DMS79 treated with DMSO at 0.1 percent for 48 hours (cell line): Measurements from ENCODE around the gene GTSE1.

ENCODE experiments used
- DNase-seq: peaks from one replicate; lab custom pipeline; 2025; lab: John Stamatoyannopoulos, UW

Gene GTSE1

GRCh38 chr22:46352691-46353386, 56.2 kb downstream of the GTSE1 start:
- DNase-seq: peak; percentile 26

GRCh38 chr22:46353483-46354105, 56.9 kb downstream of the GTSE1 start:
- no peak for DNase-seq

DNA sequence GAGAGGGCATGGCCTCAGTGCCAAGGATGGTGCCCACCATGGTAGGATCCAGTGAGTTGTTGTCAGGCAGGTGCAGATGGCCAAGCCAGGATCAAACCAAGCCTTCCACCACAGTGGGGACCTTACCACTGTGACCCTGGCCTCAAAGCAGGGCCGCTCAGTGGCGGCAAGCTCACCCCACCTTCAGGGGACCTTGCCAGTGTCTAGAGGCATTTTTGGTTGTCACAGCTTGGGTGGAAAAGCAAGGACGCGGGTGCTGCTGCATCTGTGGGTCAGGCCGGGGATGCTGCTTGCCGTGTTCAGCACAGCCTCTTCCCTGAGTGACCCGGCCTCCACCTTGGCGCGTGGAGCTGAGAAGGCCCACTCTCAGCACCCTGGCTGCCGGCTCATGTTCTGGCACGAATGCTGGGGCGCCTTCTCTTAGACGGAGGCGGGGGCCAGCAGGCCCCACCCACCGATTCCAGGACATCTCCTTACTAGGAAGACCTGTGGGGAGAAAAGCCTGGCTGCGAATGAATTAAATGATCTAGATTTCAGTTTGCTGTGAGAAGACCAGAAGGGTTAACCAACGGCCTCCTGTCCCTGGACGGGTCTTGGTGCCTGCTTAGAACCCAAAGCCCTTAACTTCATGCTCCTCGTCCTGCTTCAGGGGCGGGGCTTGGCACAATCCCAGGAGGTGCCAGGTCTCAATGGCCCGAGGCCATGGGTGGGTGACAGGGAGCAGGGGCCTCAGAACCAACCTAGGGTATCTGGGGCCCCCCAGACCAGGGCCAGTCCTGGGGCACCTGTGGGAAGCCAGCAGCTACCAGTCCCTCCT, 57.7 kb downstream of the GTSE1 start:
- no peak for DNase-seq

DNA sequence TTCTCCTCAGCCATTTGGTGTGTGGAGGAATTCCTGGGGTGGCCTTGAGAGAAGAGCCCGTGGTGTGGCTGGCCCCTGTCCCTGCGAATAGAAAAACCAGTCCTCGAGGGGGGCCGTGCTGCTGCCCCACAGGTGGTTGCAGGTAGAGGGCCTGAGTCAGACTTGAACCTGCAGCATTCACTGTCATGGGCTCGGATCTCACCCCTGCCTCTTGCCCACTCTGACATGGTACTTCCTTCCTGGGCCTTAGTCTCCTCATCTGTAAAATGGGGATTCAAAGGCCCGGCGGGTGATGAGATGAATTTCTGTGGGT, 58.3 kb downstream of the GTSE1 start:
- no peak for DNase-seq

GRCh38 chr22:46355369-46355995, 58.8 kb downstream of the GTSE1 start:
- peak; percentile 20 for DNase-seq

DNA sequence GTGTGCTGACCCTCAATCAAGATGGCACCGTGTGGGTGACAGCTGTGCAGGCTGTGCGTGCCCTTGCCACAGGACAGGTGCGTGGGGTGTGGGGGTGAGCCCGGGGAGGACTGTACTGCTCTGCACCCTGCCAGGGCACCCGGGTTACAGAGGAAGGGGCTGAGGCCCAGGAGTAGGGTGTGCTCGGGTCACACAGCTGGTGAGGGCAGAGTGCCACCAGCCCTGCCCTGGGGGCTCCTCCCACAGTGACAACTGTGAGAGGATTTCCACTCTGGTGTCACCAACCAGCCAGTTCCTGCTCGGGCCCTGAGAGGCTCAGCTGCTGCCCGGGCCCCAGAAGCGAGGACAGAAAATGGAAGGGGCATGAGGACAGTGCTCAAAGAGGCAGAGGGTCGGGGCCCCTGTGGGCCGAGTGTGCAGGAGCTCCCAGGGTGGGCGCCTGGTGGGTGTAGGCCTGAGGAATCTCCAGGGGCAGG, 59.4 kb downstream of the GTSE1 start:
- DNase-seq: no peak

DNA sequence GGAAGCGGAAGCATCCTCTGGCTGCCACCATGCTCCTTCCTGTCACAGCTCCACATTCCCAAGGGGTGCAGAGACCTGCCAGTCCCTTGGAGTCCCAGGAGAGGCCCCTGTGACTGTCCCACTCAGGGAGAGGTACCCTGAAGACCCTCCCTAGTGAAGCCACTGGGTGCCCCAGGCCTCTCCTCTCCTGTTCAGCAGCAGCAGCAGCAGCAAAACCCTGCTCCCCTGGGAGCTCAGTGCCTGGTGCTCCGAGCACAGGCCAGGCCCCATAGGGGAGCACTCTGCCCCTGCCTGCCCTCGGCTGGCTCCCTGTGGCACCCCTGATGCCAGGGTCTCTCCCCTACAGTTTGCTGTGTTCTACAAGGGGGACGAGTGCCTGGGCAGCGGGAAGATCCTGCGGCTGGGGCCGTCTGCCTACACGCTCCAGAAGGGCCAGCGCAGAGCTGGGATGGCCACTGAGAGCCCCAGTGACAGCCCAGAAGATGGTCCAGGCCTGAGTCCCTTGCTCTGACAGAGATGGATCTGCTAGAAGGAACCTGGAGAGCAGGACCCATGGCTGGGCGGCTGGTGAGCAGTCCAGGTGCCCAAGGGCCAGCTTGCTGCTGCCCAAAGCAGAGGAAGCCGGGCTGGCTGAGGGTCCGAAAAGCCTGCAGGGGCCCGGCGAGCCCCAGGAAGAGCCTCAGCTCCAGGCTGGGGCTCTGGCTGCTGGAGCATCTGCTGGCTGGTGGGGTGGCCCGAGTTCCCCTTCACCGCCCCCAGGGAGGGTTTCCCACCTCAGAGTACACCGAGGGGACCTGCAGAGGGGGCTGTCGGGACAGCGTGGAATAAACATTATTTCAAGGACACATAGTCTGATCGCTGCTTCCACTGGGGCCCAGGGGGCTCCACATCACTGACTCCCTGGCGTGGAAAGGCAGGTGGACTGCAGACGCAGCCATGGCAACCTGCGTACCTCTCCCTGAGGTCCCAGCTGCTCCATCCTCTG, 60.1 kb downstream of the GTSE1 start:
- no peak for DNase-seq

- DNase-seq: no peak
Observed at GRCh38 chr22:46357711-46358520, 61.2 kb downstream of the GTSE1 start.

DNA sequence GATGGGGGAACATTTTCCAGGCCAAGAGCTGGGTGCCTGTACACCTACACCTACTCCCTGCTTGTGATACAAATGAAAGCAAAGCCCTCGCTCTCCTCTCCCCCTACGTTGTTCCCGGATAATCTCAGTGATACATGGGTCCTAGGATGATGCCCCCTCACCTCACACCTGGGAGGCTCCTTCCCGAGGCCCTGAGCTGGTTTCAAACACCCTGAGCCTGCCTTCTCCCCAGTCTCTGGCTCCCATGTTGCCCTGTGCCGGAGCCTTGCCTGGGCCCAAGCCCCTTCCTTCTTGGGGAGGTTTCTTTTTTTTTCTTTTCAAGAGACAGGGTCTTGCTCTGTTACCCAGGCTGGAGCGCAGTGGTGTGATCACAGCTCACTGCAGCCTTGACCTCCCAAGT, 62.1 kb downstream of the GTSE1 start:
- DNase-seq: no peak

GRCh38 chr22:46359362-46359761, 62.7 kb downstream of the GTSE1 start:
- no peak for DNase-seq

GRCh38 chr22:46360097-46360496, 63.4 kb downstream of the GTSE1 start:
- no peak for DNase-seq

DNA sequence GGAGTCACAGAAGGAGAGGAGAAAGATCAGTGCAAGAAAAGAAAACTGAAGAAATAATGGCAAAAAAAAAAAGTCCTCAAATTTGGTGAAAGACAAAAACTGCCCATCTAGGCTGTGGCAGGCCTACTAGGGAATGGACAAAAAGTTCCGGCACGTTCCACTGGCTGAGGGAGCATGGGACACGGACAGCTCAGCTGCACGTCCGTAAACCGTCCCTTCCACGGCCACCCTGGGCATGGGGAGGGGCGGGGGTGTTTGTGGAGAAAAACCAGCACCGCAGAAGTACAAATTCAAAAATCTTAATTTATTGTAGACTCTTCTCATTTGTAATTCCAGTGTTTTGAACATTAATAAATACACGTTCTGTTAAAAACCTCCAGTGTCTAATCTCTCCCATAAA, 64.2 kb downstream of the GTSE1 start:
- no peak for DNase-seq

GRCh38 chr22:46361826-46362202, 65.1 kb downstream of the GTSE1 start:
- DNase-seq: no peak

DNA sequence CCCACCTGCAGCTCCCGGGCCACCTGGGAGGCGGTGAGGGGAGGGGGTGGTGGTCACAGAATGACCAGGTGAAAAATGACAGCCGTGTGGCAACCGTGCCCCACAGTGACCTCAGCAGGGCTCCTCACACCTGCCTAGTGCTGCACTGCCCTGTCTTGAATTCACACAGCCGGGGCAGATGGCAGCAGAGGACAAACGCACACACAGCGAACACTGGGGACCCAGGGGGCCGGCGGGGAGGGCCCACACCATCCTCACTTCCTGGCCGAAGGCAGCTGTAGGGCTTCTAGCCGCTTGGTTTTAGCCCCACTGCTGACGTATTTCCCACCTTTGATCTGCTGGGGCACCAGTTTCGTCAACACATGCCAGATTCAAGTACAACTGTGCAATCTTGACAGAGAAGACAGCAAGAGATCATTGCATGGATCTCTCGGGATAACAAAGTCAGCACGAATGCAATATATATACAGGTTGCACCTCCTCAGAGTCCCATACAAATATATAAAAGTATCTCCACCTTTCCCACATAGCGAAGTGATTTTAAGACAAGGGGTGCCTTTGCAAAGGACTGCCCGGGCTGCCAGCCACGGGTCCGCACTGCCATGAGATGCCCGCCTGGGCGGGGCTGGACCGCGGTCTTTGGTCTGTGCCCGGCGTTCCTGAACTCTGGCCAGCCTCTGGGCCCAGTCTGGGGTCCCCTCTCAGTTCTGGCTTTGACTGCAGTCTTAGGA, 65.7 kb downstream of the GTSE1 start:
- DNase-seq: no peak

GRCh38 chr22:46362934-46363515, 66.4 kb downstream of the GTSE1 start:
- DNase-seq: no peak

GRCh38 chr22:46363611-46364321, 67.1 kb downstream of the GTSE1 start:
- DNase-seq: no peak

GRCh38 chr22:46364341-46365165, 67.9 kb downstream of the GTSE1 start:
- no peak for DNase-seq

DNA sequence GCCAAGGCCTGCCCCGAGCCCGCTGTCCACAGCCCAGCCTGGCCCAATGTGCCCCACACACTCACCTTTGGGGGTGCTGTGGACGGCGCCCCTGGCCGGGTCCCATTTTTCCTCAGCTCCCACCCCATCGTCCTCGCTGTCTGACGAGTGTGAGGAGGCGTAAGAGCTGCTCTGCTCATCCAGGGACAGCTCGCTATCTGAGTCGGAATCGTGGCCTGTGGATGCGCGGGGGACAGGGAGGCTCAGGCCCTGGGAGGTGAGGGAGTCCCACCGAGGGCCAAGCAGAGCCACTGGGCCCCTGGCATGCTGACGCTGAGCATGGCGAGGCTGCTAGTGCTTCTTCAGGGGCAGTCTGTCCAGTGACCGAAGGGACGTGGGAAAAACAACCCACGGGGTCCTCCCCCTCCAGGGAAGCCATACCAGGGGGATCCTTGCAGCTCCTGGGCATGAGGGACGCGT, 68.5 kb downstream of the GTSE1 start:
- no peak for DNase-seq
